Muscle of arm (tissue), 12 donors: ENCODE data around the gene UCP3. TPM values are rescaled to one million over a fixed set of nuclear protein-coding genes. Genes with fewer than 3 reads are reported as not detected.

Source experiments
- DNase-seq: peaks from one replicate; pipeline ENCODE4 v3.0.0-alpha.2; 2013
- polyA plus RNA-seq, 12 donors: library from polyadenylated mRNA; unstranded; fragments of 120-200 nt; gene quantifications; one replicate each; pipeline ENCODE4 v1.2.1, GENCODE V29; 2013; ENCODE audit not compliant: insufficient read length in 12 of 12

UCP3 gene
- polyA plus RNA-seq, 12 donors = 1.5 to 9.3 (median 3.1) TPM; not detected in 1

DNA sequence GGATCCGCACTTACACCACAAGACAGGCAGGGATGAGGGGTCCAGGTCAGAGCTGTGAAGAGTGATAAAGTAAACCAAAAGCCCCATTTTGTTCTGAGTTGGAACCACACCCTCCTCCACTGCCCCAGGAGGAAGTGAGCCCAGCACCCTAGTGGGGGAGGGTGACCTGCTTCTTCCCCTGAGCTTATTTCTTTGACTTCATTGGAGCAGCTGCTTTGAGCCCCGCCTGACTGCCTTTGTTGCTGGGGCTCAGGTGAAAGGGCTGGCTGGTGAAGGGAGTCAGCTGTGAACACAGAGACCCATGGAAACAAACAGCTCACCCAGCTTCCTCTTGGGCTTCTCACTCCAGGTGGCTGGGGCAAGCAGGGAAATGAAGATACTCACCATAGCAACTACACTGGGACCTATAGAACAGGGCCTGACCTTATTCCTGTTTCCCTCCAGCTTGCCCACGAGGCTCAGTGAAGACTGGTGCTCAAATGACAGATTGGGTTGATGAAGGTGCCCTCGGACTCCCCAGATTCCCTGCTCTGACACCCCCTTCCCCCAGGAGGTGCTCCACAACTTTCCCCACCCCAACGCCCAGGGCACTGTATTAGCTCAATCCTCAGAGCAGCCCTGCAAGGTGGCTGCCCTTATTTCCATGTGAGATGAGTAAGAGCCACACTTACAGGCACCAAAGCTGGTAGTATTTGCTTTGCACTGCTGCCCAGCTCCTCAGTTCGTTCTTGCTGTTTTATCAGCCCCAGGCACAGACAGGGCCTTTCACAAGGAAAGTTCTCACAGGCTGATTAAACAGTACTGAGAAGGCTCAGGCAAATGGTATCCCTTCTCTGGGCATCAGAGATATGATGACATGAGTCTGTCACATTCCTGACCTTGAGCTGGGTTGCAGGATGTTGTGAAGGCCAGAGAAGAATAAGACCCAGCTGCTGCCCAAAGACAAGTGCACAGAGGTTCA is 28.6 kb downstream of the UCP3 start:
- no peak for DNase-seq

DNA sequence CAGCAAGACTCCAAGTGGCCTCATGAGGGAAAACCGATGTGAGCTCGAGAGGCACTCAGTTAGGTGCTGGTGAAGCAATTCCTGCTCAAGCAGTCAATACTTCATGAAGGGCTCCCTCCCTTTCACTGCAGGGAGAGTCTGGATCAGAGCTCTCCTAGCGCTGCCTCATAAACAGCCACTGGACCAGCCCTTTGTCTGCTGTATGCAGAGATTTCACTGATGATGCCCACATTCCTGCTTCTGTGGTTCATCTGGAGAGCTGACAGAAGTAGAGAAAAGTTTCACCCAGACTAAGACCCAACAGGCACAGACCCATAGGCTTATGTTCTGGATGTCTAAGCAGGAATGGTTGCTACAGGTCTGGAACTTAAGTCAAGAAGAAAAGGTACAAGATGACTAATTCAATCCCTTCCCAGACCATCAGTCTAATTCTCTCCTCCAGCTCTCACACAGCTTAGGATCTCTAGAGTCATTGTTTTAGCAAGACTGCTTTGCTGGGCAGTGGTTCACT is 30.3 kb downstream of the UCP3 start:
- DNase-seq = no peak

DNA sequence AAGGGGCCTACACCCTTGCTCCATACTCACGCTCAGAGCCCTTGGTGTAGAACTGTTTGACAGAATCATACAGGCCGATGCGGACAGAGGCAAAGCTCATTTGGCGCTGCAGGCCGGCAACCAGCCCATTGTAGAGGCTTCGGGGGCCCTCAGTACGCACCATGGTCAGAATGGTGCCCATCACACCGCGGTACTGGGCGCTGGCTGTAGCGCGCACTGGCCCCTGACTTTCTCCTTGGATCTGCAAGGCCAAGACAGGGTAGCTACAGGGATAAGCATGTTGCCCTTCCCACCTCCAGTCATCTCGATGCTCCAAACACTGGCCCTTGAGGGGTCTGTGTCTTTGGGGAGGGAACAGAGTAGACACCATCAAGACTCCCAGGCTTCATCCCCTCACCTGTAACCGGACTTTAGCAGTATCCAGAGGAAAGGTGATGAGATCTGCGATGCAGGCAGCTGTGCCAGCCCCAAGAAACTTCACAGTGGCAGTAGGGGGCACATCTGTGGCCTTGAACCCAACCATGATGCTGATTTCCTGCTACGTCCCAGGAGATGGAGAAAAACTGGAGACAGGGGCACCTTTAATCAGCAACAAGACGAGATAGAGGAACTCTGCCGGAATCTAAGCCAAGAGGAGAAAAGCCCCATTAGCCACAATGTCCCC is 30.9 kb downstream of the UCP3 start:
- no peak for DNase-seq

DNA sequence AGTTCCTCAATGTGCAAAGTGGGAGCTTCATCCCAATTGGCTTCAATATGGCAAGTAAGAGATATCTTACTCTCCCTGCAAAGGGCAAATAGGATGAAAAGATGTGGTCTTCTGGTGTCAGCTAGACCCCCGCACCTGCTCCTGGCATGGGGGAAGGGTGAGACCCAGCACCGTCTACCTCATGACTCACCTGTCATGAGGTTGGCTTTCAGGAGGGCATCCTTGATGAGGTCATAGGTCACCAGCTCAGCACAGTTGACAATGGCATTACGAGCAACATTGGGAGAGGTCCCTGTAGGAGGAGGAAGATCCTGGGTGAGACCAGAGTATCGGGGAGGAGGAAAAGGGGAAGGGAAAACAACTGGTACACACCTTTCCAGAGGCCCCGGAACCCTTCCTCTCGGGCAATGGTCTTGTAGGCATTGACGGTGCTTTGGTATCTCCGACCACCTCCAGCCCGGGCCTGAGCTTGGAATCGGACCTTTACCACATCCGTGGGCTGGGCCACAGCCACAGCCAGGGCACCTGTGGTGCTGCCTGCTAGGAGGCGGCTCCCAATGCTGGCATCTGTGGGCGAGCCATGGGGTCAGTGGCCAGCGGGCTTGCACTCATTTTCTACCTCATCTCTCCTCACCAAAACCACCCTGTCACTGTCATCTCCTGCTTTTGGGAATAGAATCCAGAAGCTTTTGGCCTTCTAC is 32.3 kb downstream of the UCP3 start:
- DNase-seq = no peak

DNA sequence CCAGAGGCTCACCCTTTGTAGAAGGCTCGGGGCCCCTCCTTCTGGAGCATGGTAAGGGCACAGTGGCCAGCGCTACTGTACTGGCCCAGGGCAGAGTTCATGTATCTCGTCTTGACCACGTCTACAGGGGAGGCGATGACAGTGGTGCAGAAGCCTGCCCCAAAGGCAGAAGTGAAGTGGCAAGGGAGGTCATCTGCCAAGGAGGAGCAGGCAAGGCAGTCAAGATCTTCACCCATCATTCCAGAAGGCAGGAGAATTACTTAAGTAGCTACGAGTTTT is 33.5 kb downstream of the UCP3 start:
- no peak for DNase-seq

DNA sequence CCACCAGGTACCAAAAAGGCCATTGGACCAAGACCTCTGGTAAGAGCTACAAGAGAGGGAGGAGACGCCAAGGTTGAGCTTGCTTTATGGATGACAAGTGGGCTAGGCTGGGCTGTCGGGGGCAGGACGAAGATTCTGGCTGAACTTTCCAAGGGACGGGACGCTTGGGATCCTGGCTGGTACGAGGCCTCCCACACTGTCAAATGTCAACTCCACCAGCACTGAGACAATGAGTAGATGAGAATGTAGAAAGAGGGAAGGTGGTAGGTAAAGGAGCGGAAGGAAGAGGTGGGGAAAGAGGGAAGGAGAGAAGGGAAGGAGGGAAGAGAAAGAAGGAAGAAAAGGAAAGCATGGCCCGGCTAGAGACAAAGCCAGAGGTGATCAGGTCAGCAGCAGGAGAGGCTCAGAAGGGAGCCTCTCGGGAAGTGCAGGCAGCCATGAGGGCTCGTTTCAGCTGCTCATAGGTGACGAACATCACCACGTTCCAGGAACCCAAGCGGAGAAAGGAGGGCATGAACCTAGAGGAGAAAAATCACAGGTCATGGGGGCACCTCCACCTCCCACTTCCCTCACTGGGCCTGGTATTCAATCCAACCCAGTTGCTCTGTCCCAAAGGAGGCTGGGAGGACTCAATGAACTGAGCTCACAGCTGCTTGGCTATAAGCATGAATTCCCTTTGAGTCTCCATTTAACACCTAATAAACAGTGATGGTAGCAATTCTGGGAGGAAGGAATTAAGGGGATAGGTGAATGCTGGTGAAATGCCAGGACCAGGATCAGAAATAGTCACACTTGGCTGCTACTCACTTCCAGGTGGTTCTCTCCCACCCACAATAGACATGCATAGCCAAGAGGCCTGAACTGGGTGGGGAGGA is 34.0 kb downstream of the UCP3 start:
- DNase-seq = no peak

DNA sequence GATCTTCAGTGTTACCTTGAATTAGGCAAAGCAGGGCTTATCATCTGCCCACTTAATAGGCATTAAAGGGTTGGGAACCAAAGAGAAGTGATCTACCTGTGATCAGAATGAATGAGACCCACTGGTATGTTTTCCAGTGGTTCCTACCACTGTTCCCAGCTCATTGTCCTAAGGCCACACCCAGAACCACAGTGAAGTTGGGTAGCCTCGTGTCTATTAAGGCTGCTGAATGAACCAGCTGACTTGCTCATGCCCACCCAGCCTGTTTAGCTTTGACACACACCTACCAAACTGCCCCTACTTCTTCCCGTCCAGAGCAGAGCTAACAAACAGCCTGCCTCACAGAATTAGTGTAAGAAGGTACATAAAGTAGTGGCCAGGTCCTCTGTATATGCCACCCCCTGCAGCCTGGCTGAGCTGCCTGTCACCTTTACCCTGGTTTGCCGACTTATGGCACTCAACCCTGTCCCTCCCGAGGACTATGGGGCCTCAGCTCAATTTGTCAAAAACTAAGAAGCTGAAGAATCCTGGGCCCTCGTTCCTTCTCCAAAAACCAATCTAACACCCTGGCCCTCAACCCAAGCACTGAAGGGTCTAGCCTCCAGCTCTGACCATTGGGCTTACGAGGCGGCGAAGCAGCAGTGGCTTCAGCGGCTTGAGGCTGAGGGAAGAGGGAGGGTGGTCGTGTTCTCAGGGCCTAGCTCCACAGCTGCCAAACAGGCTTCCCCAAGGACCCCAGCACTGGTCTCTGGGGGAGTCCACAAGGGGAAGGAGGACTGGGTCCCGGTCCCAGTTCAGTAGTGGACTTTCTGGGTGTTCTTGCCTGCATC is 36.0 kb downstream of the UCP3 start:
- DNase-seq = no peak

DNA sequence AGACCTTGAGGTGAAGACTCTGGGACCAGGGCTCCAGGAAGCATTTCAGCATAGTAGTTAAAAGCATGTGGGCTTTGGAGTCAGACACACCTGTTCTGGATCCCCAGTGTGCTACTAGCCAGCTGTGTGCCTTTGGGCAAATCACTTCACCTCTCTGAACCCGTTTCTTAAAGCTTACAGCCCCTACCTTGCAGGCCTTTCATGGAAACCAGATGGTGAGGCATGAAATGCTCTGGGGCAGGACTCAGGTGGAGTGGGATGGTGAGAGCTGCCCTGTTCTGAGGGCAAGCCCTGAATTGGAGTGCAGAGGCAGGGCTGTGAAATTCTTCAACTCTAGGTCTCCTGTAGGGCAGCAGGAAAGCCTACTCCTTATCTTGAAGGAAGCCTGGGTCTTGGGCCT is 36.7 kb downstream of the UCP3 start:
- DNase-seq = no peak

DNA sequence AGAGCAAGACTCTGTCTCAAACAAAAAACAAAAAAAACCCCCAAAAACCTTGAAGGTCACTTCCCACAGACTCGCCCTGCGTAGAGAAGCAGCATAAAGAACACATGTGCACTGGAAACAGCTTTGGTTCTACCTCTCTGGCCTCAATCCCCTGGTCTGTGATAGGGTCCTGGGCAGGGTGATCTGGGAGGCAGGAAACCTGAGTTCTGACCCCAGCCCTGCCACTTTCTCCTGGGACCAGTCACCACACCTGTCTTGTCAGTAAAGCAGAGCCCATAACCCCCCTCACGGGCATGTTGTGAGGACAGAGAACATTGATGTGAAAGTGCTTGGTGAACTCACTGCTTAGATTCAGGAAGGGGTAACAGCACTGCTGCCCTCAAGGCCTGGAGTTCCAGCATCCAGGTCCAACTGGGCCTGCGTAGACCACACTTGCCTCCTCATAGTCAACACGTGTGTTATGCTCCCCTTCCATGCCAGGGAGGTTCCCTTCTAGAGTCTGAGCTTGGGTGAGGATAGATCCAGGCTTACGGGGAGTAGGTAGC is 37.6 kb downstream of the UCP3 start:
- DNase-seq = no peak

DNA sequence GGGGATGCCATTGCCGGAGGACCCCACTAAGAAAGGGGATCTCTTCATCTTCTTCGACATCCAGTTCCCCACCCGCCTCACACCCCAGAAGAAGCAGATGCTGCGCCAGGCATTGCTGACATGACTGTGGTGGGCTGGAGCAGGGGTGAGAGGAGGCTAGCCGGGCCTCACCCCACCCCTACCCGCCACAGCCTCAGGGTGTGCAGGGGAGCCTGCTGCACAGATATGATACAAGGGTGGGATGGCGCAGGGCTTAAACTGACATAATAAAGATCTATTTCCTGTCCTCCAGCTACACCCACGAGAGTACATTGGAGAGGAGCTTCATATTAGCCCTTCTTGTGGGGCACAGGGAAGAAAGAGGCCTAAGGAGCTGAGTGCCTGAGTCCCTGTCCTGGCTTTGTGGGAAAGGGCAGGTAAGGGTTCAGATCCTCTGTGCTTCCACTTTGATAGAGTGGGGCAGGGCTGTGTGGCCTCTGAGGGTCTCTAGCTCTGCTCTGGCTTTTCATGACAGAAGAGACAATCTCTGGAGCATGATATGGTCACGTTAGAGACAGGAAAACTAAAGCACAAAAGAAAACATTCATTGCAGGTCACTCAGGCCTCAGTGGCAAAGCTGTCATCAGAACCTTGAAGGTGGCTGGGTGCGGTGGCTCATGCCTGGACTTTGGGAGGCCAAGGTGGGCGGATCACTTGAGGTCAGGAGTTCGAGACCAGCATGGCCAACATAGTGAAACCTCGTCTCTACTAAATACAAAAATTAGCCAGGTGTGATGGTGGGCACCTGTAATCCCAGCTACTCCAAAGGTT is 38.7 kb downstream of the UCP3 start:
- no peak for DNase-seq

DNA sequence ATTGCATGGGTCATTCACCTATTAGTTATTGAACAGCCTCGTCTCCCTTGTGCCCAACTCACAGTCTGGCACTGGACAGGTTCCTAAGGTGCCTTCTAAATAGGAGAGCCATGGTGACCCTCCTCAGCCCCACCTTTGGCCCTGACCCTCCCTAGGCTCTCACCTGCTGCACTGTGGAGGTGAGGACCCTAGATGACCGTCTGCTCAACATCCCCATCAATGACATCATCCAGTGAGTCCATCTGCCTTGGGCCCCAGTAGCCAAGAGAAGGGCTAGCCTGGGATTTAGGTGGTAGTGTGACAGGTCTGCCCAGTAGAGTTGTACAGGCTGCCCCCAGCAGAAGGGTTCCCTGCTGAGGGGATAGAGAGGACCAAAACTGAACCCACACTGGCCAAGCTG is 39.8 kb downstream of the UCP3 start:
- DNase-seq = no peak

DNA sequence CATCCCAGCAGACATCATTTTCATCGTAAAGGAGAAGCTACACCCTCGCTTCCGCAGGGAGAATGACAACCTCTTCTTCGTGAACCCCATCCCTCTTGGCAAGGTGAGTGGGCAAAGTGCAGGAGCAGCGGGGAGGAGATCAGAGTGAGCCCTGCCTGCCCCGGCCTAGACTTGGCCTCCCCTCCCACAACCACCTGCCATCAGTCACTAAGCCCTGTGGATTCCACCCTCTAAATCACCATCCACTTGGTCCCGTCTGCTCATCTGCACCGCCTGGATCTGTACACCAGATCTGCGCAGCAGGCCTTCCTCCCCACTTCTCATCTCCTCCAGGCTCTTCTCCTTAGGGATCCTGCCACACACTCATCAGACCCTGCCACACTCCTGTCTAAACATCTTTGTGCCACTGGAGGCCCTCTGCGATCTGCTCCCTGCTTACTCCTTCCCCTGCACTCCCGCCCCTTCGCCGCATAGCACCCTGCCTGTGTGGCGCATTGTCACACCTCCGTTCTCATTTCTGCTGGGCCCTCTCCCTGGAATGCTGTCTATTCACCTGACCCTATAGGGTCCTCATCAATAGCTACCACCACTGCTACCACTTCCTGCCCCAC is 40.4 kb downstream of the UCP3 start:
- DNase-seq = no peak

DNA sequence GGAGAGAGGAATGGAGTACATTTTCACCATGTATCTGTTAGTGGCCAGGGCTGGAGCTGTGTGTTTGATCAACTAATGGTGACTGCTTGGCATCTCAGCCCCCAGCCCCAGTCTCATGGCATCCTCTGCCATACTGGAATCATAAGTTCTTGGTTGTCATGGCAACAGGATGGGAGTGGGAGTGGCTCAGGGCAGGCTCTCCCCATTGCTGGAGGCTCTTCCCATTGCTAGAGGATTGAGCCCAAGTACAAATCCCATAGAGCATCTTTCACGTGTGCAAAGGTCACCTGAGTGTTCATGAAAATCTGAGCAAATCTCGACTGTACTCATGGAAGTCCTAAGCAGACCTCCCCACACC is 43.1 kb downstream of the UCP3 start:
- no peak for DNase-seq

DNA sequence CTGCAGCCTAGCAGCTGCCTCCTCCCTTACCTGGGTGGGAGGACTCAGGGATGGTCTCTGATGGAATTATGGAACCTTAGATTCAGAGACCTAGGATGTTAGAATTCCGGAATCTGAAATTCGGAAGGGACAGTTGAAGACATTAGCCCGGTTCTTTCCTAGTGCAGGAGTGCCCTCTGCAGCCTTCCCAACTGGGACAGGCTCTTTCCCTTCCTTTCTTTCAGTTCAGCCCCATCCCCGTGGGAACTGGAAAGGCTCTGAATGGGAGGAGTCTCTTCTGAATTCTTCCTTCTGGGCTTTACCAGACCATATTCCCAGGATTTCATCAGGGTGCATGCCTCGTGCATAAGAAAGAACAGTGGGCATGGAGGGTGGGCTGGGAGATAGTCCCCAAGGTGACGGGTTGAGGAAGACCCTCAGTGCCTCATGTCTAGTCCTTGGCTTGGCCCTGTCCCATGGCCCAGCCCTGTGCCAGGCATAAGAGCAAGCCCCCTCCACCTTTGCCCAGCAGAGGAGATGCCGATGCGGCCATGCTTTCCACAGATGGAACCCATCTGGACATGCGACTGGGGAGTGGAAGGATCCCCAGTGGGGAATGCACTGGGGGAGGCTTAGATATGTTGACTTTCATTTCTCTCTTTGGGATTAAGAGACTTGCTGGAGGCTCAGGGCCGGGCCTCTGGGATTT is 43.7 kb downstream of the UCP3 start:
- DNase-seq = no peak

DNA sequence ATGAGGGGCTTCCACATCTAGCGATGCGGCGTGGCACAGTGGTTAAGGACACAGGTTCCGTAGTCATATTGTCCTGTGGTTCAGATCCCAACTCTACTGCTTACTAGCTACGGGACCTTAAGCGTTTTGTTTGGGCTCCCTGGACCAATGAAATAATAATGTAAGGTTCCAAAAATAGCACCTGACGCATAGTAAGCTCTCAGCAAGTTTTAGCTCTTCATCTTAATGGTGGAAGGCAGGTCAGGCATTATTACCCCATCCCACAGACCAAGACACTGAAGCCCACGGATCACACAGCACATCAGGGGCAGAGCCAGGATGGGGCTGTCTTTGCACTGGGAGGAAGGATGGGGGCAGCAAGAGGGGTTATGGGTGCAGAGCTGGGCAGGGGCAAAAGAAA is 45.0 kb downstream of the UCP3 start:
- no peak for DNase-seq

DNA sequence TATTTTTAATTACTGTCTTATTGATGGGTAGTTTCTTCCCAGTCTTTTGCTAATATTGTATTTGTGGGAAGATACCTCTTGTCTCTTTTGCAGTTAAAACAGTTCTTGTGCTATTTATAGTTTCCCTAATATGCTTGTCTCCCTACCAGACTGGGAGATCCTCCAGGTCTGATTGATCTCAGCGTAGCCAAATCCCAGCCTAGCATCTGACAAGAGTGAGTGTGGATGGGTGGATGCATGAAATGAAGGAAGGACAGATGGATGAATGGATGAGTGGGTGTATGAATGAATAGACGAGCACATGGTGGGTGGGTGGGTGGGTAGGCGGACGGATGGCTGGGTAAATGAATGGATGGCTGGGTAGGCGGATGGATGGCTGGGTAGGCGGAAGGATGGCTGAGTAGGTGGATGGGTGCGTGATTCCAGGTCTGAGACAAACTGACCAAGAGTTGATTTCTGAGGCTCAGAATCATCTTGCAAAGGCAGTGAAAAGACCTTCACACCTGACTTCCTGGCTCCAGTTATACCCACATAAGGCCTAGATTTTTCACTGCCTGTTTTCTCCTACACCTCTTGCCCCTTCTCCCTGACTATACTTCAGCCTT is 46.7 kb downstream of the UCP3 start:
- no peak for DNase-seq

DNA sequence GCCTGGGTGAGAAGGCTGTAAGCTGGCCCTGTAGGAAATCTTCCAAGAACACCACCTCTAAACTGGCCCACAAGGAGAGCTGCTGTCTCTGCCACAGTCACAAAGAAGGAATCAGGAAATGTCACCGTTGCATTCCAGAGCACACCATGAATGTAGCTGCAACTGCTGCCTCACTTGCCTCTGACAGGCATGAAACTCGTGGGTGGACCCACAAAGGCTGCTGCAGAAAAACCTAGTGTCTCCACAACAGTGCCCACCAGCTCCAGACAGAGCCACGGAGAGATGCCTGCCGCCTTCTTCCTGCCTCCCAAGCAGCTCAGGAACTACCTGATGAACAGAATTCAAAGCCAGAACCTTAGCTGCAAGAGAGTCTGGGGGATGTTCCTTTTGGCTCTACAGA is 47.6 kb downstream of the UCP3 start:
- DNase-seq = no peak

DNA sequence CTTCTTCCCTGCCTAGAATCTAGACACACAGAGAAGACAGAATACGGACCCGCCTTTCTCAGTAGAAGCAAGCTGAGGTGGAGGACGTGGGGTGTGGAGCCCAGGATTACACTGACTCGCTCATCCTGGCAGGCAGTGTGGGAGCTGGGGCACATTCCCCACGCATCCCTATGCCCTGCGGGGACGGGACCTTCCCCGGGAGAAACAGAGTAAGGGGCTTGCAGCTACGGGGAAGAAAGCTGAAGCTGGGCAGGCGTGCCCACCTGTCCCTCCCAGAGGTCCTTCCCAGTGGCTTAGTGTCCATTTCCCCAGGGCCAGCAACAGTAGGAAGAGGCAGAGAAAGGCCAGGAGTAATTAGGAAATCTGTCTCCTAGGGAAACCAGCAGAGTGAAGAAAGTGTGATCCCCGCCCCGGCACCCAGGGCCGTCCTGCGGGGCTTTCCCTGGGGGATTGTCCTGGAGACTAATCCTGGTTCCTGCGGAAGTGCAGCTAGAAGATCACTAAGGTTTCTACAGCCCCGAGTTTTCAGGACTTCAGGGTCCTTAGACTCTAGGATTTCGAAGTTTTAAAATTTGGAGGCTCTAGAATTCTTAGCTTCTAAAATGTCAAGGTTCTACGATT is 50.3 kb downstream of the UCP3 start:
- no peak for DNase-seq
